Breast epithelium (tissue), 3 donors: ENCODE data around the gene ZNF236.

Experiments used
- CTCF ChIP-seq, 3 donors: fragments of 450-650 bp; IDR thresholded peaks; one replicate each; pipeline ENCODE4 v1.5.1; 2016 to 2017; ENCODE audit warnings: antibody characterized with exemption in 3 of 3, mild to moderate bottlenecking in 3 of 3, moderate library complexity in 3 of 3
- POLR2AphosphoS5 ChIP-seq, 3 donors: sonication (generic); formaldehyde crosslinking; IDR thresholded peaks; one replicate each; pipeline ENCODE4 v1.6.1; 2017; ENCODE audit warnings: antibody characterized with exemption in 3 of 3

DNA sequence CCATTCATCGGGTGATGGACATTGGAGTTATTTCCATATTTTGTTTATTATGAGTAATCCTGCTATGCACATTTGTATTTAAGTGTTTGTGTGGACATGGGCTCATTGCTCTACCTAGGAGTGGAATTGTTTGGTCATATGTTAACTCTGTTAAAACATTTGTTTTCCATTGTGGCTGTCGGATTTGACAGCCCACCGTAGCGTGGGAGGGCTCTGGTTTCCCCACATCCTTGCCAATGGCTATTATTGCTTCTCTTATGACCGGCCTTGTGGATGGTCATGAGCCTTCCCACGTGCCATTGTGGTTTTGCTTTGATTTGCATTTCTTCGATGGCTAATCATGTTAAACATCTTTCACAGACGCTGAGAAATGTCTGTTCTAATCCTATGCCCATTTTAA, 92.0 kb downstream of the ZNF236 start:
- no peak for TF ChIP-seq CTCF (IDR thresholded peaks at IDR 0.05)
- TF ChIP-seq POLR2AphosphoS5 (IDR thresholded peaks at IDR 0.05), result no peak
